ENCODE measurements around the gene CTNNA1.
A peak's percentile ranks its signal among the peaks of the same experiment; 100 is the strongest.

The CTNNA1 gene

DNA sequence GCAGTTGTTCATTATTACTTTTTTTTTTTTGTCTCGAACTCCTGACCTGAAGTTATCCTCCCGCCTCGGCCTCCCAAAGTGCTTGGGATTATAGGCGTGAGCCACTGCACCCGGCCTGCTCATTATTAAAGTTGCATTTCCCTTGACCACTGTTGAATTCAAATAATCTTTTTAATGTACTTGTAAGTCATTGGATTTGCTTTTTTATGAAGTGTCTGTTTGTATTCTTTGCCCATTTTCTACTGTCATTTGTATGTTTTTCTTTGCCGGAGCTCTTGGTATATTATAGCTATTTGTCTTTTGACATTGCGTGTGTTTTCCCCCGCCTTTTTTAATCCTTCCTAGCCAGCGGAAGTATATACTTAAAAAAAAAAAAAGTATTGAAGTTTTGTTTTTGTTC is 99.9 kb downstream of the CTNNA1 start:
- no peak overlapping the region for H3K4me3 ChIP-seq (ENCODE audit: low read depth, low read length)
- TF ChIP-seq, protein P1, sequence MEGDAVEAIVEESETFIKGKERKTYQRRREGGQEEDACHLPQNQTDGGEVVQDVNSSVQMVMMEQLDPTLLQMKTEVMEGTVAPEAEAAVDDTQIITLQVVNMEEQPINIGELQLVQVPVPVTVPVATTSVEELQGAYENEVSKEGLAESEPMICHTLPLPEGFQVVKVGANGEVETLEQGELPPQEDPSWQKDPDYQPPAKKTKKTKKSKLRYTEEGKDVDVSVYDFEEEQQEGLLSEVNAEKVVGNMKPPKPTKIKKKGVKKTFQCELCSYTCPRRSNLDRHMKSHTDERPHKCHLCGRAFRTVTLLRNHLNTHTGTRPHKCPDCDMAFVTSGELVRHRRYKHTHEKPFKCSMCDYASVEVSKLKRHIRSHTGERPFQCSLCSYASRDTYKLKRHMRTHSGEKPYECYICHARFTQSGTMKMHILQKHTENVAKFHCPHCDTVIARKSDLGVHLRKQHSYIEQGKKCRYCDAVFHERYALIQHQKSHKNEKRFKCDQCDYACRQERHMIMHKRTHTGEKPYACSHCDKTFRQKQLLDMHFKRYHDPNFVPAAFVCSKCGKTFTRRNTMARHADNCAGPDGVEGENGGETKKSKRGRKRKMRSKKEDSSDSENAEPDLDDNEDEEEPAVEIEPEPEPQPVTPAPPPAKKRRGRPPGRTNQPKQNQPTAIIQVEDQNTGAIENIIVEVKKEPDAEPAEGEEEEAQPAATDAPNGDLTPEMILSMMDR (IDR thresholded peaks at IDR 0.05; ENCODE audit: low read depth, low read length): no peak

DNA sequence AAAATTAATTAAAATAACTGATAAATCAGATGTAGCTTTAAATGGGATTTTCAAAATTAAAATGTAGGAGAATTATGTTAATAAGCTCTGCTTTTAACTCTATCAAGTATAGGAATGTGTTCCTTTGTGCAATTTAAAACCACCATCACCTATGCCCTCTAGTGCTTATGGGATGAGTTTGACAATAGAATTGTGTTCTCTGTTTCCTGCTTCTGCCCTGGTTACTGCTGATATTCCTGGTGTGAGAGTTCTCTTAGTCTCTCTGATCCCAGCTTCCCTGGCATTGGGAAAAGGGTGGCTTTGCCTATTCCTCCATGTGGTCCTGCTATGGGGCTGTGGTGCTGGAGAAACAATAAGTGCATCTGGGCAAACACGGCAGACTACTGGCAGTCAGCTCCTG is 113.8 kb downstream of the CTNNA1 start:
- H3K4me3 ChIP-seq (ENCODE audit: low read depth, low read length): no peak overlapping the region
- TF ChIP-seq, protein P1 (IDR thresholded peaks at IDR 0.05; ENCODE audit: low read depth, low read length): no peak

DNA sequence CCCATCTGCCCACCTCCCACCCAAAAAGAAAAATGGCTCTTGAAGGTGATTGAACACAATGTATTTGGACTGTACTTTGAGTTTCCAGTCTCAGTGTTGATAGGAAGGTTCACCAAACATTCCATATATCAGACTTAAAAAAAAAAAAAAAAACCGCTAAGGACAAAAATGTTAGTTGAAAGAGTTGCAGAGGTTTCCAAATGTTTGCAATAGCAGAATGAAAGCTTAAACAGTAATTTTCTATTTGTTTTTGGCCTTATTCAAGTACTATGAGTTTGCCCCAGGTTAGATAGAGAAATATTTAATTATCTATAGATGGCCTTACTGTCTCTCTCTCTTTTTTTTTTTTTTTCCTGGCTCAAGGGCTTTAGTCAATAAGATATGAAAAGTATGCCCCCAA is 115.8 kb downstream of the CTNNA1 start:
- TF ChIP-seq, protein P1 (IDR thresholded peaks at IDR 0.05; ENCODE audit: low read depth, low read length): no peak
- H3K4me3 ChIP-seq (ENCODE audit: low read depth, low read length): no peak overlapping the region

DNA sequence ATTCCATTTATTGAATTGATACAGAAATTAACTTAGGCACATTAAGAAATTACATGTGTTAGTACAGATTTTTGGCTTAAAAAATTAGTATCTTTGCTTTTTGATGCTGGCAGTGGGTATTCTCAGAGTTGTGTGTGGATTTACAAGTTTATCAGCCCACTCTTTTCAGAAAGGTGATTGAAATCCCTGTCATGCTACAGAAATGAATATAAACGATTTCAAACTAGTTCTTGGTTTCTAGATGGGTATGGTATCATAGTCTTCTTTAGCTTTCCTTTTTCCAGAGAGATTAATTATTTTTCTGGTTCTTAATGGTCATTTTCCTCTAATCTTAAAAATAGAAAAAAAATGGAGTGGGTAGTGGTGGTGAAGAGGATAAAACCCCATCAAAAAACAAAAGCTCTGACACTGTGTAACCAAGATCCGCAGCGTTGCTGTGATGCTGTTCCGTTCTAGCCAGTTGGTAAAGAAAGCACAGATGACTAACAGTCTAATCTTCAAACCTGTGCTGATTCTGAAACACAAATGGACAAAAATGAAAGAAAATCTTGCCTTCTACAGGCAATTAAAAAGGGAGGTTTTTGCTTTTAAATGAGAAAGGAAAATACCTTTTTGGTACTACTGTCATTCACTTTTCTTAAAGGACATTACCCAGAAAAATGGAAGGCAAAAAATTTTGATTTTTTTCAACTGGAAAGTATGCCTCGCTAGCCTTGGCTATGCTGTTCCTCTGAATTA is 116.7 kb downstream of the CTNNA1 start:
- H3K4me3 ChIP-seq (ENCODE audit: low read depth, low read length): no peak overlapping the region
- TF ChIP-seq, protein P1 (IDR thresholded peaks at IDR 0.05; ENCODE audit: low read depth, low read length): no peak

DNA sequence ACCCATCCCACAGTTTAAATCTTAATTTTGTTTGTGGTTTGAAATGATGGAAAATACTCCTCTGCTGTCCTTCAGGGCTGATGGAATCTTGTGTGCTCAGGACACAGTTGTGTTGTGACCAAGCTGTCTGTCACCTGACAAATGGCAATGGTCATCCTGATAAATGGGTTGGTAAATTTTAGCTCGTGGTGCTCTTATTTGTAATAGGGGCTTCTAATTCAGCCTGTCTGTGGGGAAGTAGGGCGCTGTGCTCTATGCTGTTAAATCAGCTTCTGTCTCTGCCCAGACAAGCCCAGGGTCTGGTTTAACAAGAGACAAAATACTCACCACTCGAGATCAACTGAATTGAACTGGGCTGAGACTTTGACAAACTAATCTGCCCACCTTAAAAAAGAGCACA is 117.4 kb downstream of the CTNNA1 start:
- TF ChIP-seq, protein P1 (IDR thresholded peaks at IDR 0.05; ENCODE audit: low read depth, low read length): no peak
- H3K4me3 ChIP-seq (ENCODE audit: low read depth, low read length): no peak overlapping the region

DNA sequence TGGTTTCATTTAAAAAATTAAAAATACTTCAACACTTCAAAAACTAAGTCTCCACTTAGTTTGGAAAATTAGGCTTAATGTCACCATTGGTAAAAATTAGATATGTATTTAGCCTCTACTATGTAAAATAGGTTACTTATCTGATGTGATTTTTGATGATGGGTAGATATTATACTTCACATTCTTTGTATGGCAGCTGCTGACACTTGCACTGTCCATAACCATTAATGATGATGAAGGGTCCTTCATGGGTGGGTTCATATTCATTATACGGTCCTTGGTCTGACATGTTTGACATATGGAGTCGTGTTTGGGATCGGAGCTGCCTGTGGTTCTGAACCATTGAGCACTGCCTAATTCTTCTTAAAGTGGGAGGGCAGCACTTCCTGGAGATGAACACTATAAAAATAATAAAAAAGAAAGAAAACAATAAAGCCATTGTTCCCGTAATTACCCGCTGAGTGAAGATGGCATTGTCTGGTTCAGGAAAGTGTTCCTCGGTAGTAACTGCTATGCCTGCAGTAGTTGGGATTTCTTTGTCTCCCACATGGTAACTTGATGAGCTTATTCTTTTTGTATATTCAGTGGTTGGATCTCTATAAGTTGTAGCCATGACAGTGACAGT is 119.7 kb downstream of the CTNNA1 start:
- H3K4me3 ChIP-seq (ENCODE audit: low read depth, low read length): no peak overlapping the region
- TF ChIP-seq, protein P1 (IDR thresholded peaks at IDR 0.05; ENCODE audit: low read depth, low read length): no peak

DNA sequence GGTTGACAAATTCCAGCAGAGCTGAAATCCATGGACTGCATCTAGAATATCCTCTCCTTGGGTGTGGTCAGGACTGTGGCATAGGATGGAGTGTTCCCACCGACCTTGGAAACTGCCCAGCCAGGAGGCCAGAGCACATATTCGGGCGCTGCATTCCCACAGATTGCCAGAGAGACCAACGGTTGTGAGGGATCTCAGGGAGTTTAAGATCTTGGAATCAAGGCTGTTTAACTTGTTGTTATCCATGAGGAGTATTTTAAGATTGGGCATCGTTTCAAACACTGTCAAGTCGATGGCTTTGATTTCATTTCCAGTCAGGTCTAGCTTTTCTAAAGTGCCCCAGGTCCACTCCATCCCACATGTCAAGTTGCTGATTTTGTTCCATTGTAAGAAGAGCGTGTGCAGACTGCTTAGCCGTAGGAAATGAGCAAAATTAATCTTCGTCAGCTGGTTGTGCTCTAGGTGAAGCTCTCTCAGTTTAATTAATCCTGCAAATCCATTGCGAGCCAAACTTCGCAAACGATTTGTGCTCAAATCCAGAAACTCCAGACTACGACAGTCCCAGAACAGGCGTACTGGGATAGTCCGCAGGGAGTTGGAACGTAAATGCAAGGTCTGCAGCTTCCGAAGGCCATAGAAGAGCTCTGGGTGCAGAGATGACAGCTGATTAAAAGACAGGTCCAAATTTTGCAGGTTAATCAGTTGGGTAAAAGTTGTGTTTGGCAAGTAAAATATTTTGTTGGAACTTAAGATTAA is 120.4 kb downstream of the CTNNA1 start:
- H3K4me3 ChIP-seq (ENCODE audit: low read depth, low read length): peak overlapping the region; percentile 62
- TF ChIP-seq, protein P1 (IDR thresholded peaks at IDR 0.05; ENCODE audit: low read depth, low read length): no peak

All from WI38 (cell line).